PC-3 (cell line): ENCODE results near the gene LRP1B. TPM values are rescaled to one million over a fixed set of nuclear protein-coding genes. Genes with fewer than 3 reads are reported as not detected.

Source experiments
- ATAC-seq: fragments of 200-7000 bp; cut with Tn5 transposase; 2 replicates; pipeline ENCODE4 v1.9.1; 2020; ENCODE audit warnings: mild to moderate bottlenecking, moderate library complexity
- BruUV-seq: library from RNA; stranded (reverse); fragments of 400-500 nt; replicated peaks from 2 replicates; lab custom pipeline; 2021; lab: Mats Ljungman, UMichigan
- CTCF ChIA-PET: fragments of 300-600 bp; sonication (Branson Sonifier 250); formaldehyde crosslinking; loops from one replicate; lab custom pipeline; 2022; ENCODE audit warnings: antibody characterized with exemption; lab: Charles Lee
- POLR2A ChIA-PET: fragments of 300-600 bp; sonication (Branson Sonifier 250); formaldehyde crosslinking; loops from one replicate; lab custom pipeline; 2022; ENCODE audit warnings: antibody characterized with exemption; ENCODE audit not compliant: unreplicated experiment; lab: Charles Lee
- DNase-seq: peaks from one replicate; pipeline ENCODE4 v3.0.0-alpha.2; 2015
- H2AFZ ChIP-seq: fragments of 300-600 bp; sonication (generic); 2 replicates; pipeline ENCODE4 v1.6.0; 2016; ENCODE audit warnings: antibody characterized with exemption, low read length
- H3F3A ChIP-seq: fragments of 300-600 bp; sonication (generic); one replicate; pipeline ENCODE4 v1.6.0; 2017; ENCODE audit warnings: antibody characterized with exemption, low read length, control low read depth, mild to moderate bottlenecking; ENCODE audit not compliant: unreplicated experiment
- H3K27ac ChIP-seq: fragments of 300-600 bp; sonication (generic); 2 replicates; pipeline ENCODE4 v1.5.1; 2016; ENCODE audit warnings: mild to moderate bottlenecking, low read length
- H3K27me3 ChIP-seq: fragments of 300-600 bp; sonication (generic); 2 replicates; pipeline ENCODE4 v1.6.1; 2016; ENCODE audit warnings: low read length, mixed read lengths
- H3K36me3 ChIP-seq: fragments of 300-600 bp; sonication (generic); 2 replicates; pipeline ENCODE4 v1.6.1; 2016; ENCODE audit warnings: low read depth, mixed run types, low read length, mixed read lengths
- H3K4me1 ChIP-seq: fragments of 300-600 bp; sonication (generic); 2 replicates; pipeline ENCODE4 v1.5.1; 2016; ENCODE audit warnings: low read length; ENCODE audit not compliant: insufficient read depth
- H3K4me2 ChIP-seq: fragments of 300-600 bp; sonication (generic); 2 replicates; pipeline ENCODE4 v1.6.0; 2016; ENCODE audit warnings: low read length
- H3K4me3 ChIP-seq: fragments of 300-600 bp; sonication (generic); 2 replicates; pipeline ENCODE4 v1.5.1; 2016; ENCODE audit warnings: mild to moderate bottlenecking, low read length, mixed read lengths
- H3K79me2 ChIP-seq: fragments of 300-600 bp; sonication (generic); 2 replicates; pipeline ENCODE4 v1.6.1; 2017; ENCODE audit warnings: low read length, mixed read lengths
- H3K9ac ChIP-seq: fragments of 300-600 bp; sonication (generic); 2 replicates; pipeline ENCODE4 v1.6.0; 2016; ENCODE audit warnings: mild to moderate bottlenecking, low read length
- H3K9me2 ChIP-seq: fragments of 300-600 bp; sonication (generic); replicated peaks from 2 replicates; pipeline ENCODE4 v1.6.1; 2016; ENCODE audit warnings: mixed run types, low read length, mixed read lengths
- H3K9me3 ChIP-seq: fragments of 300-600 bp; sonication (generic); 2 replicates; pipeline ENCODE4 v1.6.1; 2016; ENCODE audit warnings: low read length, mixed read lengths
- H4K20me1 ChIP-seq: fragments of 300-600 bp; sonication (generic); 2 replicates; pipeline ENCODE4 v1.6.1; 2016; ENCODE audit warnings: low read length, mixed read lengths
- CTCF ChIP-seq: fragments of 300-600 bp; sonication (generic); conservative IDR thresholded peaks from 2 replicates; pipeline ENCODE4 v1.5.1; 2017; ENCODE audit warnings: antibody characterized with exemption, low read depth, mild to moderate bottlenecking, low read length
- EZH2 ChIP-seq: fragments of 300-600 bp; sonication (generic); IDR thresholded peaks from one replicate; pipeline ENCODE4 v1.6.1; 2017; ENCODE audit warnings: antibody characterized with exemption, mild to moderate bottlenecking, low read length; ENCODE audit not compliant: unreplicated experiment
- EZH2phosphoT487 ChIP-seq: fragments of 300-600 bp; sonication (generic); IDR thresholded peaks from 2 replicates; pipeline ENCODE4 v1.6.1; 2018; ENCODE audit warnings: mild to moderate bottlenecking, antibody characterized with exemption, low read length, borderline replicate concordance
- intact Hi-C: fragments of 100-400 bp; cut with micrococcal nuclease; formaldehyde crosslinking; loops from 2 replicates; pipeline ENCODE4 v1.9.0; 2023
- total RNA-seq: library from RNA; depleted of rRNA; stranded (reverse); fragments of >200 nt; gene quantifications from 2 replicates; pipeline ENCODE4 v1.2.3, GENCODE V29; 2014

The LRP1B gene
- total RNA-seq, 1 experiment from 2014 or later, result 0.04 TPM

GRCh38 chr2:140454717-140455116, 1676.1 kb downstream of the LRP1B start:
- Histone ChIP-seq H3K4me1 (peaks cover 13% of the 10 kb centered on the region), H3K79me2 (no peaks in the 10 kb centered on the region), H4K20me1 (no peaks in the 10 kb centered on the region), H3K27me3 (no peaks in the 10 kb centered on the region), H3K9me3 (no peaks in the 10 kb centered on the region), H3F3A (no peaks in the 10 kb centered on the region), H3K9me2 (no peaks in the 10 kb centered on the region), H3K36me3 (no peaks in the 10 kb centered on the region), H3K27ac (no peak overlapping the region), H3K4me2 (no peak overlapping the region), H3K9ac (no peak overlapping the region), H3K4me3 (no peak overlapping the region), H2AFZ (no peak overlapping the region)
- DNase-seq (peak; percentile 78), ATAC-seq (peak; percentile 99)
- ChIA-PET POLR2A (no interaction called here), CTCF (no interaction called here)
- TF ChIP-seq EZH2, result no peak
- no peak for TF ChIP-seq EZH2phosphoT487
- no peak for TF ChIP-seq CTCF
- intact Hi-C loops, result no loop called here
- no TSS peak for BruUV-seq

- intact Hi-C loops, result no loop called here
- H4K20me1 ChIP-seq, result no peaks in the 10 kb centered on the region
- TF ChIP-seq EZH2, result no peak
- TF ChIP-seq CTCF, result no peak
- no peak for TF ChIP-seq EZH2phosphoT487
These were observed 1679.5 kb downstream of the LRP1B start for GRCh38 chr2:140451324-140451723.

GRCh38 chr2:140442319-140442718, 1688.5 kb downstream of the LRP1B start:
- Histone ChIP-seq H3K27me3 (no peaks in the 10 kb centered on the region), H3K4me2 (no peak overlapping the region), H2AFZ (0 out of 2 replicates have a peak overlapping the region, but pooled peaks have one; percentile 12), H3K9me3 (no peaks in the 10 kb centered on the region), H3K9me2 (no peaks in the 10 kb centered on the region), H3K36me3 (no peaks in the 10 kb centered on the region), H3K79me2 (no peaks in the 10 kb centered on the region), H3K27ac (no peak overlapping the region), H4K20me1 (no peaks in the 10 kb centered on the region), H3K9ac (no peak overlapping the region), H3K4me1 (no peaks in the 10 kb centered on the region; the same call in 1 of the 2 replicates), H3F3A (no peaks in the 10 kb centered on the region), H3K4me3 (no peak overlapping the region)
- ATAC-seq (peak; percentile 49; the same call in 1 of the 2 replicates), DNase-seq (peak; percentile 45)
- TF ChIP-seq EZH2phosphoT487 (no peak), CTCF (no peak), EZH2 (no peak)
- BruUV-seq, result no TSS peak
- ChIA-PET CTCF (no interaction called here), POLR2A (no interaction called here)
- intact Hi-C loops, result no loop called here

More at GRCh38 chr2:140451324-140451723, 1679.5 kb downstream of the LRP1B start:
- no TSS peak for BruUV-seq
- Histone ChIP-seq H3K4me3 (no peak overlapping the region), H2AFZ (no peak overlapping the region), H3K27ac (no peak overlapping the region), H3K4me1 (peaks cover 13% of the 10 kb centered on the region), H3F3A (no peaks in the 10 kb centered on the region), H3K27me3 (no peaks in the 10 kb centered on the region), H3K9me2 (no peaks in the 10 kb centered on the region), H3K79me2 (no peaks in the 10 kb centered on the region), H3K36me3 (no peaks in the 10 kb centered on the region), H3K4me2 (no peak overlapping the region), H3K9me3 (no peaks in the 10 kb centered on the region), H3K9ac (no peak overlapping the region)
- POLR2A ChIA-PET, result no interaction called here
- CTCF ChIA-PET, result no interaction called here
- ATAC-seq (no peak), DNase-seq (no peak)
